NB4 (cell line): ENCODE results near the gene ZBTB34.

Source experiments
- DNase-seq: peaks from one replicate; pipeline ENCODE4 v3.0.0; 2010; ENCODE audit warnings: low read depth
- H3K4me3 ChIP-seq: one replicate; pipeline ENCODE4 v1.5.1; 2011; ENCODE audit warnings: mild to moderate bottlenecking, low read depth, low read length, moderate library complexity
- CTCF ChIP-seq: IDR thresholded peaks from one replicate; pipeline ENCODE4 v1.5.1; 2012; ENCODE audit warnings: low read depth, low read length
- MAX ChIP-seq: IDR thresholded peaks from 2 replicates; pipeline ENCODE4 v1.6.1; 2011; ENCODE audit warnings: low read depth, low read length
- MYC ChIP-seq: IDR thresholded peaks from 2 replicates; pipeline ENCODE4 v1.6.1; 2011; ENCODE audit warnings: low read depth, low read length
- POLR2A ChIP-seq: IDR thresholded peaks from 2 replicates; pipeline ENCODE4 v1.6.1; 2011; ENCODE audit warnings: mild to moderate bottlenecking; ENCODE audit not compliant: insufficient read length; ENCODE audit errors: extremely low read depth

Gene ZBTB34

GRCh38 chr9:126854734-126855133, 5.7 kb upstream of the ZBTB34 start:
- TF ChIP-seq MAX: no peak
- no peak overlapping the region for H3K4me3 ChIP-seq
- no peak for DNase-seq

GRCh38 chr9:126856326-126856877, 4.0 kb upstream of the ZBTB34 start:
- H3K4me3 ChIP-seq: no peak overlapping the region
- no peak for TF ChIP-seq CTCF
- TF ChIP-seq POLR2A: no peak
- TF ChIP-seq MAX: no peak
- no peak for TF ChIP-seq MYC
- no peak for DNase-seq

GRCh38 chr9:126857261-126857960, 3.0 kb upstream of the ZBTB34 start:
- H3K4me3 ChIP-seq: no peak overlapping the region
- TF ChIP-seq CTCF (no peak), POLR2A (no peak), MYC (no peak), MAX (no peak)
- no peak for DNase-seq

- DNase-seq: no peak
- no peak for TF ChIP-seq MAX
- no peak for TF ChIP-seq CTCF
- no peak for TF ChIP-seq MYC
- TF ChIP-seq POLR2A: no peak
- no peak overlapping the region for H3K4me3 ChIP-seq
These were observed 1.3 kb upstream of the ZBTB34 start for GRCh38 chr9:126859111-126859510.

GRCh38 chr9:126860757-126861466, 473 bp downstream of the ZBTB34 start:
- no peak for TF ChIP-seq MAX
- no peak for TF ChIP-seq CTCF
- TF ChIP-seq POLR2A: no peak
- no peak for TF ChIP-seq MYC
- DNase-seq: peak; percentile 36
- H3K4me3 ChIP-seq: peak overlapping the region; percentile 75

GRCh38 chr9:126861707-126862103, 1.3 kb downstream of the ZBTB34 start:
- H3K4me3 ChIP-seq: peak overlapping the region; percentile 75
- TF ChIP-seq POLR2A: no peak
- TF ChIP-seq MAX: peak; percentile 28; the same call in 1 of the 2 replicates
- DNase-seq: peak; percentile 80
